Upper lobe of left lung (tissue), 6 donors: ENCODE measurements around the gene CR2. TPM values are rescaled to one million over a fixed set of nuclear protein-coding genes. Genes with fewer than 3 reads are reported as not detected.
A peak's percentile ranks its signal among the peaks of the same experiment; 100 is the strongest.

Source experiments
- ATAC-seq, 2 donors: fragments of 200-7000 bp; cut with Tn5 transposase; one replicate each; pipeline ENCODE4 v1.9.1; 2022; ENCODE audit warnings: mild to moderate bottlenecking in 2 of 2, moderate library complexity in 2 of 2; ENCODE audit not compliant: low FRiP score in 2 of 2
- DNase-seq, 2 donors: peaks; one replicate each; pipeline ENCODE4 v3.0.0-alpha.2; 2019 to 2020
- H3K27ac ChIP-seq, 4 donors: fragments of 200-600 bp; sonication (generic); one replicate each; pipeline ENCODE4 v1.5.1; 2016 to 2019
- H3K27me3 ChIP-seq, 4 donors: fragments of 200-600 bp; sonication (generic); one replicate each; pipeline ENCODE4 v1.5.1; 2017 to 2019
- H3K36me3 ChIP-seq, 4 donors: fragments of 200-600 bp; sonication (generic); one replicate each; pipeline ENCODE4 v1.5.1; 2016 to 2019
- H3K4me1 ChIP-seq, 4 donors: fragments of 200-600 bp; sonication (generic); one replicate each; pipeline ENCODE4 v1.5.1; 2018 to 2019
- H3K4me3 ChIP-seq, 4 donors: fragments of 200-600 bp; sonication (generic); one replicate each; pipeline ENCODE4 v1.5.1; 2017 to 2019; ENCODE audit warnings: mild to moderate bottlenecking in 2 of 4, moderate library complexity in 1 of 4
- H3K9me3 ChIP-seq, 4 donors: fragments of 200-600 bp; sonication (generic); one replicate each; pipeline ENCODE4 v1.5.1; 2018 to 2019
- EP300 ChIP-seq, 4 donors: sonication (generic); formaldehyde crosslinking; IDR thresholded peaks; one replicate each; pipeline ENCODE4 v1.5.1; 2017; ENCODE audit warnings: antibody characterized with exemption in 4 of 4, control low read depth in 2 of 4
- POLR2A ChIP-seq, 4 donors: fragments of 450-650 bp; IDR thresholded peaks; one replicate each; pipeline ENCODE4 v1.5.1; 2016 to 2017; ENCODE audit warnings: antibody characterized with exemption in 4 of 4, mild to moderate bottlenecking in 2 of 4
- POLR2AphosphoS5 ChIP-seq, 2 donors: sonication (generic); formaldehyde crosslinking; IDR thresholded peaks; one replicate each; pipeline ENCODE4 v1.5.1; 2017; ENCODE audit warnings: antibody characterized with exemption in 2 of 2
- WGBS, 2 donors: methylation state at CpG; one replicate each; pipeline ENCODE4 v1.1.5; 2017 to 2018; 5-methylcytosine and 5-hydroxymethylcytosine counted together
- total RNA-seq, 6 donors: library from RNA; depleted of rRNA in 4 of 6; stranded (reverse); fragments of >200 nt in 4 of 6; gene quantifications; one replicate each; pipeline versions ENCODE4 v1.1.0 to v1.2.1, GENCODE V29; 2016 to 2021
- TF ChIP-seq, protein P1 (sequence below), 6 experiments: fragments of 450-650 bp in 4 of 6; fragments of 200-600 bp in 2 of 6; sonication (generic) in 2 of 6; IDR thresholded peaks; one replicate each; pipeline ENCODE4 v1.5.1; 2016 to 2019; ENCODE audit warnings: antibody characterized with exemption in 6 of 6
- donor health status: DM: no; HTN: no; CAD: no; lungs with moderate emphysema.
- donor health status: DM: no; HTN: yes; CAD: no; lungs with severe emphysema.

Gene CR2
- total RNA-seq, 6 donors from 2014 or later, result 0.34 to 2.8 (median 1.2) TPM; not detected in 3

DNA sequence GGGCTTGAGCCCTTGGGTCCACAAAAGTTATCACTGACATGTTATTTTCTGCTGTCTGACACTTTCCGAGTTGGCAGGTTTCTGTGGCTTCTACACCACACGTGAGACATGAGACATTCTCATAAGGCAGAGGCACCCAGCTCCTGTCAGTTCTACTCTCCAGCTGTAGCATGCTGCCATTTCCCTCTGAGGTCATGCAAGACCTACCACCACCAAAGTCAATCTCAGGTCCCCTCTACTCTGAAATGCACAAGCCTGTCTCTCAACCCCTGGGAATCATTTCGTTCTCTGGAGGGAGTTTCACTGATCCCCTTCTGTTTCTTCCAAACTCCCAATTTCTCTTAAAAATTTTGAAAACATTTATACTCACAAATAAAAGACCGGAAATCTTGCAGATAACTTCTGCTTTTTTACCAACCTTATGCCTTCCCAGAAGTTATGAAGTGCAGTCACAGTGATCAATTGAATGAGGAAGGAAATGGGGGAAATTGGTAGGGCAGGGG is 39.5 kb upstream of the CR2 start:
- no peaks in the 10 kb centered on the region for H3K4me1 ChIP-seq
- peak overlapping the region; percentile 30 to 71 (median 46) for H3K27ac ChIP-seq
- WGBS, 2 donors, result 56 to 61% methylated on average over 4 of the region's 4 CpGs
- H3K4me3 ChIP-seq, result no peak overlapping the region
- no peaks in the 10 kb centered on the region for H3K9me3 ChIP-seq
- H3K27me3 ChIP-seq, result no peaks in the 10 kb centered on the region
- no peak for DNase-seq
- TF ChIP-seq POLR2A (IDR thresholded peaks at IDR 0.05), result no peak
- no peak for TF ChIP-seq EP300 (IDR thresholded peaks at IDR 0.05)
- peak in 1 of 2 donors; percentile 14 for TF ChIP-seq POLR2AphosphoS5 (IDR thresholded peaks at IDR 0.05)
- TF ChIP-seq, protein P1, sequence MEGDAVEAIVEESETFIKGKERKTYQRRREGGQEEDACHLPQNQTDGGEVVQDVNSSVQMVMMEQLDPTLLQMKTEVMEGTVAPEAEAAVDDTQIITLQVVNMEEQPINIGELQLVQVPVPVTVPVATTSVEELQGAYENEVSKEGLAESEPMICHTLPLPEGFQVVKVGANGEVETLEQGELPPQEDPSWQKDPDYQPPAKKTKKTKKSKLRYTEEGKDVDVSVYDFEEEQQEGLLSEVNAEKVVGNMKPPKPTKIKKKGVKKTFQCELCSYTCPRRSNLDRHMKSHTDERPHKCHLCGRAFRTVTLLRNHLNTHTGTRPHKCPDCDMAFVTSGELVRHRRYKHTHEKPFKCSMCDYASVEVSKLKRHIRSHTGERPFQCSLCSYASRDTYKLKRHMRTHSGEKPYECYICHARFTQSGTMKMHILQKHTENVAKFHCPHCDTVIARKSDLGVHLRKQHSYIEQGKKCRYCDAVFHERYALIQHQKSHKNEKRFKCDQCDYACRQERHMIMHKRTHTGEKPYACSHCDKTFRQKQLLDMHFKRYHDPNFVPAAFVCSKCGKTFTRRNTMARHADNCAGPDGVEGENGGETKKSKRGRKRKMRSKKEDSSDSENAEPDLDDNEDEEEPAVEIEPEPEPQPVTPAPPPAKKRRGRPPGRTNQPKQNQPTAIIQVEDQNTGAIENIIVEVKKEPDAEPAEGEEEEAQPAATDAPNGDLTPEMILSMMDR (IDR thresholded peaks at IDR 0.05), result no peak
- no peaks in the 10 kb centered on the region for H3K36me3 ChIP-seq
- peak in 1 of 2 donors; percentile 54 for ATAC-seq

GRCh38 chr1:207417076-207417475 is 37.1 kb upstream of the CR2 start:
- no peaks in the 10 kb centered on the region for H3K27me3 ChIP-seq
- ATAC-seq (no peak), DNase-seq (no peak)
- TF ChIP-seq POLR2A (IDR thresholded peaks at IDR 0.05) (no peak), POLR2AphosphoS5 (IDR thresholded peaks at IDR 0.05) (no peak), EP300 (IDR thresholded peaks at IDR 0.05) (no peak)
- TF ChIP-seq, protein P1 (IDR thresholded peaks at IDR 0.05), result no peak
- H3K4me1 ChIP-seq, result no peaks in the 10 kb centered on the region
- H3K4me3 ChIP-seq, result no peak overlapping the region
- WGBS, 2 donors, result 74 to 79% methylated on average over 1 of the region's 1 CpG
- H3K27ac ChIP-seq, result no peak overlapping the region
- H3K36me3 ChIP-seq, result no peaks in the 10 kb centered on the region
- H3K9me3 ChIP-seq, result no peaks in the 10 kb centered on the region

GRCh38 chr1:207418351-207418750 is 35.8 kb upstream of the CR2 start:
- ATAC-seq, result peak in 1 of 2 donors; percentile 24
- Histone ChIP-seq H3K36me3 (no peaks in the 10 kb centered on the region), H3K9me3 (no peaks in the 10 kb centered on the region), H3K4me3 (no peak overlapping the region), H3K27ac (no peak overlapping the region), H3K4me1 (no peaks in the 10 kb centered on the region), H3K27me3 (no peaks in the 10 kb centered on the region)
- no peak for DNase-seq
- 60 to 63% methylated on average over 1 of the region's 1 CpG for WGBS, 2 donors
- no peak for TF ChIP-seq POLR2A (IDR thresholded peaks at IDR 0.05)
- TF ChIP-seq, protein P1 (IDR thresholded peaks at IDR 0.05), result no peak

- DNase-seq, result no peak
- TF ChIP-seq, protein P1 (IDR thresholded peaks at IDR 0.05), result no peak
- TF ChIP-seq POLR2A (IDR thresholded peaks at IDR 0.05) (no peak), POLR2AphosphoS5 (IDR thresholded peaks at IDR 0.05) (no peak), EP300 (IDR thresholded peaks at IDR 0.05) (no peak)
- no peak for ATAC-seq
- H3K27ac ChIP-seq, result no peak overlapping the region
- no peaks in the 10 kb centered on the region for H3K9me3 ChIP-seq
- H3K27me3 ChIP-seq, result no peaks in the 10 kb centered on the region
- WGBS, 2 donors, result 80 to 94% methylated on average over 1 of the region's 1 CpG
- no peaks in the 10 kb centered on the region for H3K4me1 ChIP-seq
- H3K4me3 ChIP-seq, result no peak overlapping the region
- H3K36me3 ChIP-seq, result no peaks in the 10 kb centered on the region
These were observed 34.0 kb upstream of the CR2 start for GRCh38 chr1:207420109-207420508.

DNA sequence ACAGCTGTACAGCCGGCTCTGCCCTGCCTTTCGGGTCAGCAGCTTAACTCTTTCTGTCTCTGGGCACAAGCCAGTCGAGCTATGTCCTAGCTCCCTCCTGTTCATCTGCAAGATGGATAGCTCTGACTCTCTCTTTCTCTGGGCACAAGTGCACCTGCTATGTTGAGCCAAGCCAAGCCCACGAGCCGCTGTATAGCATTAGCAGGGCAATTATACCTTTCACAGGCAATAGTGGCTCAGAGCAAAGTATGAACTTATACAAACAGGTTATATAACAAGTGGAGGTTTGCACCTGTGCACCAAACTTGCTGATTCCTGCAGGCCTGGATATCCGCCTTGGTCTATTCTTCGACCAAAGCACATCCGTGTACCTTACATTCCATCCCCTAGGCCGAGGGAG is 33.0 kb upstream of the CR2 start:
- no peaks in the 10 kb centered on the region for H3K27me3 ChIP-seq
- TF ChIP-seq POLR2A (IDR thresholded peaks at IDR 0.05) (no peak), POLR2AphosphoS5 (IDR thresholded peaks at IDR 0.05) (no peak), EP300 (IDR thresholded peaks at IDR 0.05) (no peak)
- TF ChIP-seq, protein P1 (IDR thresholded peaks at IDR 0.05), result no peak
- H3K27ac ChIP-seq, result no peak overlapping the region
- H3K4me3 ChIP-seq, result no peak overlapping the region
- DNase-seq (no peak), ATAC-seq (no peak)
- WGBS, 2 donors, result 87 to 94% methylated on average over 8 to 9 of the region's 9 CpGs
- no peaks in the 10 kb centered on the region for H3K4me1 ChIP-seq
- no peaks in the 10 kb centered on the region for H3K36me3 ChIP-seq
- no peaks in the 10 kb centered on the region for H3K9me3 ChIP-seq
